Right cardiac atrium (tissue), 5 donors: Measurements from ENCODE around the gene TCEANC2. TPM values are rescaled to one million over a fixed set of nuclear protein-coding genes. Genes with fewer than 3 reads are reported as not detected.
A peak's percentile ranks its signal among the peaks of the same experiment; 100 is the strongest.
"Not testable (repeated sequence)": the region's sequence is repeated elsewhere in the genome, so short reads cannot be mapped to it uniquely, and the experiment has no call there.

ENCODE experiments used
- ATAC-seq, 2 donors: fragments of 200-7000 bp; cut with Tn5 transposase; one replicate each; pipeline versions ENCODE4 v1.8.0 to v1.9.1; 2020; ENCODE audit warnings: moderate library complexity in 2 of 2, mild to moderate bottlenecking in 1 of 2
- DNase-seq, 3 donors: peaks; one replicate each; pipeline ENCODE4 v3.0.0-alpha.2; 2020
- H3K27ac ChIP-seq: one replicate; pipeline ENCODE4 v1.5.1; 2013; ENCODE audit warnings: mild to moderate bottlenecking, low read length, control low read depth, moderate library complexity
- H3K27me3 ChIP-seq: one replicate; pipeline ENCODE4 v1.6.1; 2013; ENCODE audit not compliant: control insufficient read depth, insufficient read depth
- H3K4me1 ChIP-seq: one replicate; pipeline ENCODE4 v1.6.1; 2013; ENCODE audit warnings: low read length; ENCODE audit not compliant: control insufficient read depth, insufficient read depth
- H3K4me3 ChIP-seq: one replicate; pipeline ENCODE4 v1.5.1; 2013; ENCODE audit warnings: low read length, control low read depth
- H3K9me3 ChIP-seq: one replicate; pipeline ENCODE4 v1.6.1; 2013; ENCODE audit warnings: low read length; ENCODE audit not compliant: control insufficient read depth
- WGBS: extraction: QIAGEN DNeasy Blood & Tissue Kit; methylation state at CpG from one replicate; pipeline ENCODE4 v1.1.7; 2013; 5-methylcytosine and 5-hydroxymethylcytosine counted together
- intact Hi-C, 4 donors: fragments of 100-400 bp; cut with DNase I; formaldehyde crosslinking; loops; one replicate each; pipeline versions ENCODE4 v1.11.0 to v1.14.0; 2022 to 2023
- long read RNA-seq, 4 donors: library from polyadenylated mRNA; unstranded; transcript quantifications; one replicate each; pipeline ENCODE4 v2.0.0, GENCODE V29; 2020 to 2021
- polyA plus RNA-seq: library from polyadenylated mRNA; stranded (reverse); fragments of 200-250 nt; gene quantifications from one replicate; pipeline ENCODE4 v1.2.3, GENCODE V29; 2013
- total RNA-seq, 4 donors: library from RNA; stranded (reverse); fragmentation: NEBNext Ultra II Directional; extraction: Animal tissue kit (Norgen Biotek cat#: 25700); gene quantifications; one replicate each; pipeline ENCODE4 v1.2.1, GENCODE V29; 2021
- donor health status: healthy with polysubstance abuse.
- donor health status: DM: no; HTN: yes; CAD: no.
- donor health status: DM: no; HTN: no; CAD: no.
- donor health status: DM: no; HTN: yes; CAD: no; lungs with severe emphysema.
- donor health status: DM: yes; HTN: yes; CAD: no.

TCEANC2 gene
- 1 to 10 TPM; 3.8 to 5.7 (median 4.6) TPM for total RNA-seq
- 3.1 TPM for polyA plus RNA-seq
- long read RNA-seq, donor 1, full-length matches to known transcripts = 5 of 7 reads
- long read RNA-seq, donor 1, partial matches to known transcripts = 0 of 7 reads
- long read RNA-seq, donor 1, other reads (novel, unspliced or antisense) = 2 of 7 reads
- long read RNA-seq, donor 2, full-length matches to known transcripts = 3 of 4 reads
- long read RNA-seq, donor 2, partial matches to known transcripts = 0 of 4 reads
- long read RNA-seq, donor 2, other reads (novel, unspliced or antisense) = 1 of 4 reads
- long read RNA-seq, donor 3, full-length matches to known transcripts = 4 of 8 reads
- long read RNA-seq, donor 3, partial matches to known transcripts = 1 of 8 reads
- long read RNA-seq, donor 3, other reads (novel, unspliced or antisense) = 3 of 8 reads
- long read RNA-seq, donor 4, full-length matches to known transcripts = 1 of 1 reads
- long read RNA-seq, donor 4, partial matches to known transcripts = 0 of 1 reads
- long read RNA-seq, donor 4, other reads (novel, unspliced or antisense) = 0 of 1 reads

- Histone ChIP-seq H3K9me3 (no peaks in the 10 kb centered on the region), H3K27me3 (no peaks in the 10 kb centered on the region), H3K4me1 (peaks cover 2% of the 10 kb centered on the region), H3K27ac (peak within 1 kb of the TSS; percentile 98), H3K4me3 (peak within 1 kb of the TSS; percentile 96)
- WGBS = under 1% methylated on average over 59 of the region's 59 CpGs
- DNase-seq (peak; percentile 98 to 99 (median 99)), ATAC-seq (peak; percentile 98 to 99)
- intact Hi-C loops = no loop called here
Measured at GRCh38 chr1:54052934-54053744, at the start of gene TCEANC2, which contains the start of gene TMEM59. TSS of gene TCEANC2 (plus strand) at chr1:54053608. CDS start at chr1:54054423, 815 bp downstream. TSS of gene TMEM59 (minus strand) at chr1:54053204. CDS start at chr1:54053188, 16 bp downstream.

DNA sequence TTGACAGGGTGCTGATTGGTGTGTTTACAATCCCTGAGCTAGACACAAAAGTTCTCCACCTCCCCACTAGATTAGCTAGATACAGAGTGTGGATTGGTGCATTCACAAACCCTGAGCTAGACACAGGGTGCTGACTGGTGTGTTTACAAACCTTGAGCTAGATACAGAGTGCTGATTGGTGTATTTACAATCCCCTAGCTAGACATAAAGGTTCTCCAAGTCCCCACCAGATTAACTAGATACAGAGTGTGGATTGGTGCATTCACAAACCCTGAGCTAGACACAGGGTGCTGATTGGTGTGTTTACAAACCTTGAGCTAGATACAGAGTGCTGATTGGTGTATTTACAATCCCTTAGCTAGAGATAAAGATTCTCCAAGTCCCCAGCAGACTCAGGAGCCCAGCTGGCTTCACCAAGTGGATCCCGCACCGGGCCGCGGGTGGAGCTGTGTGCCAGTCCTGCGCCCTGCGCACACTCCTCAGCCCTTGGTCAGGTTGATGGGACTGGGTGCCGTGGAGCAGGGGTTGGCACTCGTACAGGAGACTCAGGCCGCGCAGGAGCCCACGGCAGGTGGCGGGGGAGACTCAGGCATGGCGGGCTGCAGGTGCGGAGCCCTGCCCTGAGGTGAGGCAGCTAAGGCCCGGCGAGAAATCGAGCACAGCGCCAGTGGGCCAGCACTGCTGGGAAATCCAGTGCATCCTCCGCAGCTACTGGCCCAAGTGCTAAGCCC, 49.5 kb upstream of the TCEANC2 start:
- ATAC-seq, H3K27me3 ChIP-seq, intact Hi-C loops: not testable (repeated sequence)

GRCh38 chr1:54004481-54005049, 48.8 kb upstream of the TCEANC2 start:
- H3K27ac ChIP-seq = no peak overlapping the region
- H3K4me1 ChIP-seq = no peaks in the 10 kb centered on the region
- no peaks in the 10 kb centered on the region for H3K9me3 ChIP-seq
- intact Hi-C loops = no loop called here
- no peak overlapping the region for H3K4me3 ChIP-seq
- DNase-seq (no peak), ATAC-seq (no peak)
- 93% methylated on average over 27 of the region's 27 CpGs for WGBS
- no peaks in the 10 kb centered on the region for H3K27me3 ChIP-seq

More for the DNA sequence above, 49.5 kb upstream of the TCEANC2 start:
- WGBS = 98% methylated on average over 19 of the region's 19 CpGs
- H3K4me1 ChIP-seq, H3K4me3 ChIP-seq, H3K9me3 ChIP-seq, H3K27ac ChIP-seq: not testable (repeated sequence)
- peak in 1 of 3 donors; percentile 38 for DNase-seq

GRCh38 chr1:54006508-54006907, 46.9 kb upstream of the TCEANC2 start:
- ATAC-seq (no peak), DNase-seq (no peak)
- no peak overlapping the region for H3K27ac ChIP-seq
- H3K4me1 ChIP-seq = no peaks in the 10 kb centered on the region
- WGBS = 76% methylated on average over 4 of the region's 4 CpGs
- H3K27me3 ChIP-seq = no peaks in the 10 kb centered on the region
- H3K9me3 ChIP-seq = no peaks in the 10 kb centered on the region
- H3K4me3 ChIP-seq = no peak overlapping the region
- intact Hi-C loops = no loop called here

DNA sequence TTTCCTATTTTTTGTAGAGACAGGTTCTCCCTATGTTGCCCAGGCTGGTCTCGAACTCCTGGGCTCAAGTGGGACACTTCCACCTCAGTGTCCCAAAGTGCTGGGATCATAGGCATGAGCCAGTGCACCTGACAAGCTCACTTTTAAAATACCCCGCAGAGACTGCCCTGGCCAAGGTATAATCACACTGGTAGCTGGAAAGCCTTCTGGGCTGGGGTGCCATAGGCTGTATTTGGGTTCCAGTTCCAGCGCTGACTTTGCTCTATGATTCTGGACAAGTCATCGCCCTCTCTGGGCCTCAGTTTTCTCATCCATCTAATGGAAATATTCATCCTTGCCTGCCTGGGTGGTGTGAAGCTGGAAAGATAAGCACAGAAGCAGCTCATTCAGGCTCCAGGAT, 45.8 kb upstream of the TCEANC2 start:
- Histone ChIP-seq H3K4me3 (no peak overlapping the region), H3K9me3 (no peaks in the 10 kb centered on the region), H3K27ac (no peak overlapping the region), H3K4me1 (no peaks in the 10 kb centered on the region), H3K27me3 (no peaks in the 10 kb centered on the region)
- ATAC-seq (no peak), DNase-seq (no peak)
- intact Hi-C loops = no loop called here
- 90% methylated on average over 4 of the region's 4 CpGs for WGBS

DNA sequence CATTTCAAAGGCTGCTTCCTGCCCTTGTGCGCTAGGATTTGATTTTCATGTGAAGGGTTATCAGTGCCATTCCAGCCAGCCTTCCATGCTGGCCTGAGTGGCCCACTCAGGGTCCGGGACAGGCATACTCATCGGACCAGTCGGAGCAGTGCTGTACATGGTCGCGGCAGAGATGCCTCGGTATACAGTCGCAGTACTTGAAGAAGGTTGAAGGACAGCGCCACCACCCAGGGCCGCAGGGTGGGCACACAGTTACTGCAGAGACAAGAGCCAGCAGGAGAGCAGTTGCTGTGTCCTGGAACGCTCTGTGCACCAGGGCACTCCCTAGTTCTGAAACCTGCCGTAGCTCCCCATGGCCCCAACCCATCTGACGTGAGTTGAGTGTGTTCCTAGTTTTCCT, 44.5 kb upstream of the TCEANC2 start:
- 79% methylated on average over 13 of the region's 13 CpGs for WGBS
- DNase-seq = no peak
- no peak overlapping the region for H3K4me3 ChIP-seq
- H3K4me1 ChIP-seq = no peaks in the 10 kb centered on the region
- H3K27me3 ChIP-seq = no peaks in the 10 kb centered on the region
- no peak overlapping the region for H3K27ac ChIP-seq
- no peak for ATAC-seq
- intact Hi-C loops = no loop called here
- no peaks in the 10 kb centered on the region for H3K9me3 ChIP-seq

DNA sequence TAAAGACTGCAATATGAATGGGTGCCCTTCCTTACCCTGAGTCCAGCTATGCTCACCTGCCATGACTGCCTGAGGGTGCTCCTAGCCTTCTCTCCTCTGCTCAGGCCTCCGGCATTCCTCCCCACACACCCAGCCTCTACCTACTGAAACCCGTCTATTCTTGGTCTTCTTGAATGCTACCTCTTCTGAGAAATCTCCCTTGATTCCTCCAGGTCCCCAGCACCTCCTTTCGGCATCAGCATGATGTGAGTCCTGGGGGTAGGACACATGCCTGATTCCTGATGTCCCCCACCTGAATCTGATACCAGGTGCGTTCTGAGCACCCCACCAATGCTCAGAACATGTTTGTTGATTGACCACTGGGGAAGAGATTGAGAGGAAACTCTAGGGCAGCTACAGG, 44.0 kb upstream of the TCEANC2 start:
- Histone ChIP-seq H3K27ac (no peak overlapping the region), H3K4me3 (no peak overlapping the region), H3K4me1 (no peaks in the 10 kb centered on the region), H3K27me3 (no peaks in the 10 kb centered on the region), H3K9me3 (no peaks in the 10 kb centered on the region)
- intact Hi-C loops = no loop called here
- 87% methylated on average over 4 of the region's 4 CpGs for WGBS
- no peak for ATAC-seq
- no peak for DNase-seq

DNA sequence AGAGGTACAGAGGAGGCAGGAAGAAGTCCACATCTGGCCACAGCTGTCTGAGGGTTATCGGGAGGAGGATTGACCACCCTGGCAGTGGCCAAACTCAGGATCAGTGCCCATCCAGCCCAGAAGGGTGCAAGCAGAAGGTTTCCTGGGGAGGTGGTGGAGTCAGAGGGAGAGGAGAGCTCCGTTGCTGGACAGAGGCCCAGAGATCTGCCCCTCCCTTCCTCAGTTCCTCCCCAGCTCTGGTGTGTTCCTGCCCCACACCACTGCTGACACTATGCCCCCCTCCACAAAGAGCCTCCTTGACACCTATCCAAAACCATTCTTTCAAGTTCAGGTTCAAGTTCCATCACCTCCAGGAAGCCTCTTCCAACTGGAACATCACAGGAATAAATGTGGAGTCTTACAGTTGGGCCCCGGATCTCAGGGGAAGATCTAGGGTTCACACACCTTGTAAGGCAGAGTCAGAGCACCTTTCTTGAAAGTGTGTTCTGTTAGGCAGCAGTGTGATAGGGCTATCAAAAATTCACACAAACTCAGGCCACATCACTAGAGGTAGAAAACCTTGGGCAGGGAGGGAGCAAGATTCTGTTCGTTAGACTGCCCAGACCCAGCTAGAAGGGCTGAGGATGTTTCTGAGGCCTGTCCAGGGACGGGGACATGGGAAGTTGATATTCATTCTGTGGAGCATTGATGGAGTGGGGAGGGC, 42.8 kb upstream of the TCEANC2 start:
- intact Hi-C loops = no loop called here
- ATAC-seq (no peak), DNase-seq (no peak)
- WGBS = 57% methylated on average over 5 of the region's 5 CpGs
- Histone ChIP-seq H3K4me3 (no peak overlapping the region), H3K4me1 (no peaks in the 10 kb centered on the region), H3K27me3 (no peaks in the 10 kb centered on the region), H3K9me3 (no peaks in the 10 kb centered on the region), H3K27ac (no peak overlapping the region)

DNA sequence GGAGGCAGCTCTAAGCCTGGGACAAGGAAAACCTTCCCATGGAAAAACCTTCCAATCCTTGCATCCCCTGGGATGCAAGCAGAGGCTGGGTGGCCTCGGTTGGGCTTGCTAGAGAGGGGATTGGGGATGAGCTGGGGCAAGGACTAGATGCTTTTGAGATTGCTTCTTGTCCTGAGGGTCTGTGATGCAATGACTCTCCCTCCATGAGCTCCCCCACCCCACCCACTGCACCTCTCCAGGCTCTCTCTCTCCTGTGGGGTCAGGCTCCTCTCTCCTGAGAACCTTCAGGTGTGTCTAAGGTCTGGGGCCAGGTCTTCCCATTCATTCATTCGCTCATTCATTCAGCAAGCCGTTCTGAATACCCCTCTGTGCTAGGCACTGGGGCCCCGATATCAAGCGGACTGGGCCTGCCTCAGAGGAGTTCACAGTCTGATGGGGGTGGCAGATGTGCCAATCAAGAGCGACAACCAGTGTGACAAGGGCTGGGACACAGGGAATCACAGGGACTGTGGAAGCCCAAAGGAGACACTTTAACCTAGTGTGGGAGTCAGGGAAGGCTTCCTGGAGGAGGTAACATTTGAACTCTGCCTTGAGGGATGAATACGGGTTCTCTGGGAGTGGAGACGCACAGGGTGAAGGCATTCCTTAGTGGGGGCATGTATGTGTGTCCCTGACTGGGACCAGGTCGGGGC, 41.9 kb upstream of the TCEANC2 start:
- Histone ChIP-seq H3K27me3 (no peaks in the 10 kb centered on the region), H3K4me3 (no peak overlapping the region)
- intact Hi-C loops = no loop called here

DNA sequence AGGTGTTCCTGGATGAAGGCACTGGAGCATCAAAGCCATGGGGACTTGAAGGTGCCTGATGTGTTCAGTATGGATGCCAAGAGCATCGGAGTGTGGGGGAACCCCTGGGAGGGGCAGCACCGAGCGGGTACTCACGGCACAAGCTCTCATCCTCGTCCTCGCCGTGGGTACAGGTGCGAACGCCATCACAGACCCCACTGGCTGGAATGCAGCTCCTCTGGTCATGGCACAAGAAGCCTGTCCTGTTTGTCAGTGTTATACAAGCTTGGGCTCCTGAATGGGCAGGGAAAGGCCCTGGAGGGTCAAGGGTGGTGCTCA, 41.4 kb upstream of the TCEANC2 start:
- Histone ChIP-seq H3K27me3 (no peaks in the 10 kb centered on the region), H3K4me1 (no peaks in the 10 kb centered on the region), H3K9me3 (no peaks in the 10 kb centered on the region), H3K27ac (no peak overlapping the region), H3K4me3 (no peak overlapping the region)
- 85% methylated on average over 9 of the region's 9 CpGs for WGBS
- intact Hi-C loops = no loop called here
- no peak for DNase-seq
- ATAC-seq = no peak

More for the DNA sequence above, 41.9 kb upstream of the TCEANC2 start:
- ATAC-seq (no peak), DNase-seq (no peak)
- 79% methylated on average over 9 of the region's 9 CpGs for WGBS
- Histone ChIP-seq H3K9me3 (no peaks in the 10 kb centered on the region), H3K27ac (no peak overlapping the region), H3K4me1 (no peaks in the 10 kb centered on the region)
